ENCODE measurements around the gene TMEM184A. TPM values are rescaled to one million over a fixed set of nuclear protein-coding genes. Genes with fewer than 3 reads are reported as not detected.

Gene TMEM184A
- total RNA-seq, 1 donor from 2014 or later, result 5.0 TPM

- no peaks in the 10 kb centered on the region for H3K9me3 Mint-ChIP-seq
- no peak for DNase-seq (ENCODE audit: low spot score in 2 of 2, unreplicated experiment in 2 of 2)
- H3K4me1 Mint-ChIP-seq, result peaks cover 23% of the 10 kb centered on the region
- H3K4me3 Mint-ChIP-seq, result no peak overlapping the region
- H3K27ac Mint-ChIP-seq, result peak overlapping the region; percentile 44
- peaks cover 8% of the 10 kb centered on the region for H3K36me3 Mint-ChIP-seq
- H3K27me3 Mint-ChIP-seq (ENCODE audit: low read depth), result no peaks in the 10 kb centered on the region
- no peak for TF ChIP-seq CTCF (IDR thresholded peaks at IDR 0.05; ENCODE audit: unreplicated experiment)
These were observed 6.1 kb upstream of the TMEM184A start for GRCh38 chr7:1562116-1562515.

GRCh38 chr7:1561036-1561940 lies 5.3 kb upstream of the TMEM184A start:
- no peak for TF ChIP-seq CTCF (IDR thresholded peaks at IDR 0.05; ENCODE audit: unreplicated experiment)
- no peak for DNase-seq (ENCODE audit: low spot score in 2 of 2, unreplicated experiment in 2 of 2)
- H3K27ac Mint-ChIP-seq, result peak overlapping the region; percentile 44
- H3K4me3 Mint-ChIP-seq, result no peak overlapping the region
- H3K36me3 Mint-ChIP-seq, result peaks cover 4% of the 10 kb centered on the region
- peaks cover 27% of the 10 kb centered on the region for H3K4me1 Mint-ChIP-seq
- H3K9me3 Mint-ChIP-seq, result no peaks in the 10 kb centered on the region
- no peaks in the 10 kb centered on the region for H3K27me3 Mint-ChIP-seq (ENCODE audit: low read depth)

GRCh38 chr7:1560620-1561031 lies 4.6 kb upstream of the TMEM184A start:
- Mint-ChIP-seq H3K9me3 (no peaks in the 10 kb centered on the region), H3K4me1 (peaks cover 31% of the 10 kb centered on the region), H3K4me3 (no peak overlapping the region), H3K36me3 (peaks cover 2% of the 10 kb centered on the region), H3K27me3 (ENCODE audit: low read depth) (no peaks in the 10 kb centered on the region), H3K27ac (no peak overlapping the region)
- no peak for DNase-seq (ENCODE audit: low spot score in 2 of 2, unreplicated experiment in 2 of 2)
- TF ChIP-seq CTCF (IDR thresholded peaks at IDR 0.05; ENCODE audit: unreplicated experiment), result no peak

GRCh38 chr7:1559626-1560590 lies 3.9 kb upstream of the TMEM184A start:
- TF ChIP-seq CTCF (IDR thresholded peaks at IDR 0.05; ENCODE audit: unreplicated experiment), result no peak
- Mint-ChIP-seq H3K4me1 (peaks cover 38% of the 10 kb centered on the region), H3K9me3 (no peaks in the 10 kb centered on the region), H3K4me3 (no peak overlapping the region), H3K36me3 (no peaks in the 10 kb centered on the region), H3K27ac (no peak overlapping the region), H3K27me3 (ENCODE audit: low read depth) (no peaks in the 10 kb centered on the region)
- no peak for DNase-seq (ENCODE audit: low spot score in 2 of 2, unreplicated experiment in 2 of 2)

GRCh38 chr7:1558841-1559625 lies 3.0 kb upstream of the TMEM184A start:
- no peaks in the 10 kb centered on the region for H3K9me3 Mint-ChIP-seq
- no peak for DNase-seq (ENCODE audit: low spot score in 2 of 2, unreplicated experiment in 2 of 2)

More at GRCh38 chr7:1558841-1559625, 3.0 kb upstream of the TMEM184A start:
- Mint-ChIP-seq H3K27me3 (ENCODE audit: low read depth) (no peaks in the 10 kb centered on the region), H3K4me3 (no peak overlapping the region), H3K27ac (no peak overlapping the region), H3K36me3 (no peaks in the 10 kb centered on the region), H3K4me1 (peaks cover 38% of the 10 kb centered on the region)
- TF ChIP-seq CTCF (IDR thresholded peaks at IDR 0.05; ENCODE audit: unreplicated experiment), result no peak
